NCI-H2029 (cell line): ENCODE results near the gene ASIP.
A peak's percentile ranks its signal among the peaks of the same experiment; 100 is the strongest.

Source experiments
- DNase-seq: peaks from one replicate; lab custom pipeline; 2025; lab: John Stamatoyannopoulos, UW

ASIP gene

GRCh38 chr20:34311118-34312023 is 70.1 kb downstream of the ASIP start:
- DNase-seq, result no peak

- DNase-seq, result no peak
These were observed 70.8 kb downstream of the ASIP start for GRCh38 chr20:34312024-34312460.

- DNase-seq, result peak; percentile 85
These were observed 71.5 kb downstream of the ASIP start for GRCh38 chr20:34312544-34313217.

GRCh38 chr20:34315236-34315635 is 74.0 kb downstream of the ASIP start:
- DNase-seq, result no peak

- no peak for DNase-seq
These were observed 75.1 kb downstream of the ASIP start for GRCh38 chr20:34316196-34316814.
